HepG2 (cell line): ENCODE results near the gene DCAF7. TPM values are rescaled to one million over a fixed set of nuclear protein-coding genes. Genes with fewer than 3 reads are reported as not detected.

ENCODE experiments used
- FLYWCH1 ChIP-seq: sonication (generic); formaldehyde crosslinking; IDR thresholded peaks from 2 replicates; pipeline ENCODE4 v1.8.1; 2023; ENCODE audit warnings: mild to moderate bottlenecking, missing genetic modification reagents
- HNRNPLL ChIP-seq: fragments of 200-400 bp; formaldehyde crosslinking; IDR thresholded peaks from 2 replicates; pipeline ENCODE4 v1.6.1; 2017; ENCODE audit warnings: mild to moderate bottlenecking, low read depth, low read length; ENCODE audit not compliant: poor library complexity, severe bottlenecking
- KLF16 ChIP-seq, 2 experiments: sonication (generic) in 1 of 2; formaldehyde crosslinking in 1 of 2; IDR thresholded peaks; 2 replicates each; pipeline versions ENCODE4 v1.6.1 to v1.8.0; 2016 to 2023; ENCODE audit warnings: missing genetic modification reagents in 2 of 2, missing compliant biosample characterization in 1 of 2
- NCOA5 ChIP-seq: sonication (generic); formaldehyde crosslinking; IDR thresholded peaks from 2 replicates; pipeline ENCODE4 v1.4.0; 2020; ENCODE audit warnings: missing genetic modification reagents
- RBFOX2 ChIP-seq: fragments of 200-400 bp; formaldehyde crosslinking; IDR thresholded peaks from 2 replicates; pipeline ENCODE4 v1.6.1; 2017; ENCODE audit warnings: low read depth, mild to moderate bottlenecking, low read length
- SCMH1 ChIP-seq: sonication (generic); formaldehyde crosslinking; IDR thresholded peaks from 2 replicates; pipeline ENCODE4 v1.9.0; 2021; ENCODE audit warnings: missing genetic modification reagents, mild to moderate bottlenecking, borderline replicate concordance
- SKI ChIP-seq: fragments of 450-650 bp; IDR thresholded peaks from one replicate; pipeline ENCODE4 v1.6.1; 2018; ENCODE audit warnings: mild to moderate bottlenecking; ENCODE audit not compliant: partially characterized antibody
- ZFYVE20 ChIP-seq: sonication (generic); formaldehyde crosslinking; IDR thresholded peaks from 2 replicates; pipeline ENCODE4 v1.8.0; 2023; ENCODE audit warnings: low read depth, mild to moderate bottlenecking, moderate library complexity, missing genetic modification reagents, borderline replicate concordance
- ZNF235 ChIP-seq: sonication (generic); formaldehyde crosslinking; IDR thresholded peaks from 2 replicates; pipeline ENCODE4 v1.8.1; 2023; ENCODE audit warnings: mild to moderate bottlenecking, missing genetic modification reagents, borderline replicate concordance
- ZNF441 ChIP-seq: sonication (generic); formaldehyde crosslinking; IDR thresholded peaks from 2 replicates; pipeline ENCODE4 v1.7.0; 2021; ENCODE audit warnings: missing genetic modification reagents, borderline replicate concordance
- ZNF879 ChIP-seq: sonication (generic); formaldehyde crosslinking; IDR thresholded peaks from 2 replicates; pipeline ENCODE4 v1.8.1; 2023; ENCODE audit warnings: missing genetic modification reagents
- polyA plus RNA-seq, 8 experiments: library from polyadenylated mRNA; depleted of rRNA in 3 of 8; stranded (reverse) in 7 of 8; unstranded in 1 of 8; fragments of >200 nt; fragmentation: Illumina TruSeq in 4 of 8; extraction: Trizol in 4 of 8; gene quantifications; 2 replicates each; pipeline versions ENCODE4 v1.2.1 to v1.2.3, GENCODE V29; 2011 to 2016; ENCODE audit warnings: low read depth in 4 of 8, missing spikeins in 1 of 8, mixed read lengths in 1 of 8; ENCODE audit not compliant: insufficient read depth in 1 of 8
- total RNA-seq, 5 experiments: library from RNA; depleted of rRNA; stranded (reverse); fragments of >200 nt; fragmentation: Illumina TruSeq; extraction: Trizol; gene quantifications; 2 replicates each; pipeline ENCODE4 v1.2.3, GENCODE V29; 2016; ENCODE audit warnings: low read depth in 1 of 5
- TF ChIP-seq, protein P1 (sequence below): sonication (generic); formaldehyde crosslinking; IDR thresholded peaks from 2 replicates; pipeline ENCODE4 v1.4.0; 2020; ENCODE audit warnings: missing genetic modification reagents, borderline replicate concordance
- TF ChIP-seq, protein P2 (sequence below): sonication (generic); formaldehyde crosslinking; IDR thresholded peaks from 2 replicates; pipeline ENCODE4 v1.4.0; 2020; ENCODE audit warnings: missing genetic modification reagents
- TF ChIP-seq, protein P3 (sequence below): sonication (generic); formaldehyde crosslinking; IDR thresholded peaks from 2 replicates; pipeline ENCODE4 v1.8.0; 2022; ENCODE audit warnings: missing genetic modification reagents, mild to moderate bottlenecking, borderline replicate concordance
- TF ChIP-seq, protein P4 (sequence below): IDR thresholded peaks from 2 replicates; pipeline ENCODE4 v1.6.1; 2016; ENCODE audit warnings: low read depth, borderline replicate concordance

Gene DCAF7
- total and polyA plus RNA-seq, 2 of the 13 experiments (the other 11 are each of a cell fraction or from before 2014, with no cell fraction given): 55.2 to 73.4 TPM

DNA sequence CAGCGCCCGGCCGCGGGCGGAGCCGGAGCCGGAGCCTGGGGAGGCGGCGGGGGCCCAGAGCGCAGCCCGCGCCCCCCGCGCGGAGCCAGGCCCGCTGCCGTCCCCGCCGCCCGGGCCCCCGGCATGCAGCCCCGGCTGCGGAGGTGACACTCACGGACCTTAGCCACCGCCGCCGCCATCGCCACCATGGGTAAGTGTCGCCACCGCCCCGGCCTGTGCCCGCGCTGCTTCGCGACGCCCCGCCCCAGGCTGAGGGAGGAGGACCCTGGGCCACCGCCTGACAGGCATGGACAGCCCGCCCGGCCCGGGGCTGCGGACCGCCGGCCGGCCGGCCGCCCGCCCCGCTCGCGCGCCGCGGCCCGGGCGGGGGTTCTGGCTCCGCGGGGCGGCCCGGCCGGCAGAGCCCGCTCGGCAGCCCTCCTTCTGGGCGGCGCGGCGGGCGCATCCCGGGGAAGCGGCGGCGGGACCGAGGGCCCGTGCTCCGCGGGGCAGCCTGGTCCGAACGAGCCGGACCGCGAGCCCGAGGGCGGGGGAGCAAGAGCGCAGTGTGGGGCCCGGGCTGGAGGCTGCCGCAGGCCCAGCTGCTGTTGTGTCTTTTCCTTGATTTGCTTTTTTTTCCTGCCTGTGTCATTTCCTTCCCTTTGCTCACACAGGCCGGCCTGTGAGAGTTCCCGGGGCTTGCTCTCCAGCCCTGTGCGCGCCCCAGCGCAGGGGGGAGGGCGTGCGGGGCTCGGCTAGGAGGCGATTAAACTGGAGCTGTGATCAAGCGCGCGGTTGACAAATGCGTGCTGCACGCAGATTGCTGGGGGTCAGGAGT is 72.5 kb downstream of the DCAF7 start (continued):
- no peak for TF ChIP-seq SKI
- no peak for TF ChIP-seq NCOA5 (CRISPR knock-in tag)
- TF ChIP-seq, protein P1, sequence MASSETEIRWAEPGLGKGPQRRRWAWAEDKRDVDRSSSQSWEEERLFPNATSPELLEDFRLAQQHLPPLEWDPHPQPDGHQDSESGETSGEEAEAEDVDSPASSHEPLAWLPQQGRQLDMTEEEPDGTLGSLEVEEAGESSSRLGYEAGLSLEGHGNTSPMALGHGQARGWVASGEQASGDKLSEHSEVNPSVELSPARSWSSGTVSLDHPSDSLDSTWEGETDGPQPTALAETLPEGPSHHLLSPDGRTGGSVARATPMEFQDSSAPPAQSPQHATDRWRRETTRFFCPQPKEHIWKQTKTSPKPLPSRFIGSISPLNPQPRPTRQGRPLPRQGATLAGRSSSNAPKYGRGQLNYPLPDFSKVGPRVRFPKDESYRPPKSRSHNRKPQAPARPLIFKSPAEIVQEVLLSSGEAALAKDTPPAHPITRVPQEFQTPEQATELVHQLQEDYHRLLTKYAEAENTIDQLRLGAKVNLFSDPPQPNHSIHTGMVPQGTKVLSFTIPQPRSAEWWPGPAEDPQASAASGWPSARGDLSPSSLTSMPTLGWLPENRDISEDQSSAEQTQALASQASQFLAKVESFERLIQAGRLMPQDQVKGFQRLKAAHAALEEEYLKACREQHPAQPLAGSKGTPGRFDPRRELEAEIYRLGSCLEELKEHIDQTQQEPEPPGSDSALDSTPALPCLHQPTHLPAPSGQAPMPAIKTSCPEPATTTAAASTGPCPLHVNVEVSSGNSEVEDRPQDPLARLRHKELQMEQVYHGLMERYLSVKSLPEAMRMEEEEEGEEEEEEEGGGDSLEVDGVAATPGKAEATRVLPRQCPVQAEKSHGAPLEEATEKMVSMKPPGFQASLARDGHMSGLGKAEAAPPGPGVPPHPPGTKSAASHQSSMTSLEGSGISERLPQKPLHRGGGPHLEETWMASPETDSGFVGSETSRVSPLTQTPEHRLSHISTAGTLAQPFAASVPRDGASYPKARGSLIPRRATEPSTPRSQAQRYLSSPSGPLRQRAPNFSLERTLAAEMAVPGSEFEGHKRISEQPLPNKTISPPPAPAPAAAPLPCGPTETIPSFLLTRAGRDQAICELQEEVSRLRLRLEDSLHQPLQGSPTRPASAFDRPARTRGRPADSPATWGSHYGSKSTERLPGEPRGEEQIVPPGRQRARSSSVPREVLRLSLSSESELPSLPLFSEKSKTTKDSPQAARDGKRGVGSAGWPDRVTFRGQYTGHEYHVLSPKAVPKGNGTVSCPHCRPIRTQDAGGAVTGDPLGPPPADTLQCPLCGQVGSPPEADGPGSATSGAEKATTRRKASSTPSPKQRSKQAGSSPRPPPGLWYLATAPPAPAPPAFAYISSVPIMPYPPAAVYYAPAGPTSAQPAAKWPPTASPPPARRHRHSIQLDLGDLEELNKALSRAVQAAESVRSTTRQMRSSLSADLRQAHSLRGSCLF (CRISPR knock-in tag): no peak
- TF ChIP-seq HNRNPLL: peak; percentile 68
- TF ChIP-seq, protein P2, sequence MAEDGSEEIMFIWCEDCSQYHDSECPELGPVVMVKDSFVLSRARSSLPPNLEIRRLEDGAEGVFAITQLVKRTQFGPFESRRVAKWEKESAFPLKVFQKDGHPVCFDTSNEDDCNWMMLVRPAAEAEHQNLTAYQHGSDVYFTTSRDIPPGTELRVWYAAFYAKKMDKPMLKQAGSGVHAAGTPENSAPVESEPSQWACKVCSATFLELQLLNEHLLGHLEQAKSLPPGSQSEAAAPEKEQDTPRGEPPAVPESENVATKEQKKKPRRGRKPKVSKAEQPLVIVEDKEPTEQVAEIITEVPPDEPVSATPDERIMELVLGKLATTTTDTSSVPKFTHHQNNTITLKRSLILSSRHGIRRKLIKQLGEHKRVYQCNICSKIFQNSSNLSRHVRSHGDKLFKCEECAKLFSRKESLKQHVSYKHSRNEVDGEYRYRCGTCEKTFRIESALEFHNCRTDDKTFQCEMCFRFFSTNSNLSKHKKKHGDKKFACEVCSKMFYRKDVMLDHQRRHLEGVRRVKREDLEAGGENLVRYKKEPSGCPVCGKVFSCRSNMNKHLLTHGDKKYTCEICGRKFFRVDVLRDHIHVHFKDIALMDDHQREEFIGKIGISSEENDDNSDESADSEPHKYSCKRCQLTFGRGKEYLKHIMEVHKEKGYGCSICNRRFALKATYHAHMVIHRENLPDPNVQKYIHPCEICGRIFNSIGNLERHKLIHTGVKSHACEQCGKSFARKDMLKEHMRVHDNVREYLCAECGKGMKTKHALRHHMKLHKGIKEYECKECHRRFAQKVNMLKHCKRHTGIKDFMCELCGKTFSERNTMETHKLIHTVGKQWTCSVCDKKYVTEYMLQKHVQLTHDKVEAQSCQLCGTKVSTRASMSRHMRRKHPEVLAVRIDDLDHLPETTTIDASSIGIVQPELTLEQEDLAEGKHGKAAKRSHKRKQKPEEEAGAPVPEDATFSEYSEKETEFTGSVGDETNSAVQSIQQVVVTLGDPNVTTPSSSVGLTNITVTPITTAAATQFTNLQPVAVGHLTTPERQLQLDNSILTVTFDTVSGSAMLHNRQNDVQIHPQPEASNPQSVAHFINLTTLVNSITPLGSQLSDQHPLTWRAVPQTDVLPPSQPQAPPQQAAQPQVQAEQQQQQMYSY (CRISPR knock-in tag): peak; percentile 1; the same call in 1 of the 2 replicates
- TF ChIP-seq SCMH1 (CRISPR knock-in tag): no peak
- TF ChIP-seq ZNF441: no peak; the same call in 1 of the 2 replicates
- TF ChIP-seq, protein P3, sequence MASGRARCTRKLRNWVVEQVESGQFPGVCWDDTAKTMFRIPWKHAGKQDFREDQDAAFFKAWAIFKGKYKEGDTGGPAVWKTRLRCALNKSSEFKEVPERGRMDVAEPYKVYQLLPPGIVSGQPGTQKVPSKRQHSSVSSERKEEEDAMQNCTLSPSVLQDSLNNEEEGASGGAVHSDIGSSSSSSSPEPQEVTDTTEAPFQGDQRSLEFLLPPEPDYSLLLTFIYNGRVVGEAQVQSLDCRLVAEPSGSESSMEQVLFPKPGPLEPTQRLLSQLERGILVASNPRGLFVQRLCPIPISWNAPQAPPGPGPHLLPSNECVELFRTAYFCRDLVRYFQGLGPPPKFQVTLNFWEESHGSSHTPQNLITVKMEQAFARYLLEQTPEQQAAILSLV: peak; percentile 61; the same call in 1 of the 2 replicates
- no peak for TF ChIP-seq FLYWCH1 (CRISPR knock-in tag)
- no peak for TF ChIP-seq ZNF879
- TF ChIP-seq KLF16 (CRISPR knock-in tag; IDR thresholded peaks at IDR 0.05): peak in 1 of 2 experiments; percentile 19; a peak in 1 of 4 replicates
- TF ChIP-seq, protein P4, sequence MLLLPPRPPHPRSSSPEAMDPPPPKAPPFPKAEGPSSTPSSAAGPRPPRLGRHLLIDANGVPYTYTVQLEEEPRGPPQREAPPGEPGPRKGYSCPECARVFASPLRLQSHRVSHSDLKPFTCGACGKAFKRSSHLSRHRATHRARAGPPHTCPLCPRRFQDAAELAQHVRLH (CRISPR knock-in tag): 0 out of 2 replicates have a peak, but pooled peaks have one; percentile 27
- peak; percentile 46; the same call in 1 of the 2 replicates for TF ChIP-seq RBFOX2
- TF ChIP-seq ZFYVE20: no peak
- TF ChIP-seq ZNF235 (CRISPR knock-in tag): 0 out of 2 replicates have a peak, but pooled peaks have one; percentile 40
